Endothelial cell of umbilical vein (primary cell): ENCODE data around the gene STOM.

ENCODE experiments used
- CTCF ChIP-seq, 2 donors: IDR thresholded peaks; 1 replicate in 1 of 2; 2 replicates in 1 of 2; pipeline ENCODE4 v1.5.1; 2011; ENCODE audit warnings: low read length in 2 of 2, mild to moderate bottlenecking in 2 of 2, moderate library complexity in 2 of 2, control low read depth in 1 of 2, inconsistent platforms in 1 of 2, low read depth in 1 of 2; ENCODE audit not compliant: insufficient read depth in 1 of 2; ENCODE audit errors: extremely low read depth in 1 of 2
- EZH2 ChIP-seq: IDR thresholded peaks from 2 replicates; pipeline ENCODE4 v1.6.1; 2012; ENCODE audit warnings: borderline replicate concordance, low read depth, mild to moderate bottlenecking, moderate library complexity, low read length, inconsistent platforms; ENCODE audit not compliant: severe bottlenecking
- GATA2 ChIP-seq: IDR thresholded peaks from 2 replicates; pipeline ENCODE4 v1.7.0; 2011; ENCODE audit warnings: low read depth, mild to moderate bottlenecking, moderate library complexity, mixed read lengths, low read length; ENCODE audit not compliant: insufficient read length, insufficient read depth
- JUN ChIP-seq: IDR thresholded peaks from 2 replicates; pipeline ENCODE4 v1.6.1; 2011; ENCODE audit warnings: borderline replicate concordance, low read depth; ENCODE audit not compliant: insufficient read length, insufficient read depth
- MYC ChIP-seq: IDR thresholded peaks from one replicate; pipeline ENCODE4 v1.6.1; 2011; ENCODE audit warnings: mild to moderate bottlenecking, low read depth, low read length
- POLR2A ChIP-seq: IDR thresholded peaks from 2 replicates; pipeline ENCODE4 v1.6.1; 2012; ENCODE audit warnings: low read depth, mild to moderate bottlenecking, control low read depth, low read length
- POLR2AphosphoS5 ChIP-seq: IDR thresholded peaks from 2 replicates; pipeline ENCODE4 v1.6.1; 2012; ENCODE audit warnings: low read depth, mild to moderate bottlenecking, control low read depth, low read length, moderate library complexity; ENCODE audit not compliant: insufficient read depth

- TF ChIP-seq CTCF (IDR thresholded peaks at IDR 0.05; ENCODE audit: extremely low read depth in 1 of 2, insufficient read depth in 1 of 2, low read depth in 1 of 2, low read length in 2 of 2): no peak
- no peak for TF ChIP-seq POLR2AphosphoS5
- no peak for TF ChIP-seq JUN
- no peak for TF ChIP-seq MYC
- TF ChIP-seq GATA2: no peak
- no peak for TF ChIP-seq POLR2A
- no peak for TF ChIP-seq EZH2
These were observed 67.3 kb downstream of the STOM start for GRCh38 chr9:121302786-121303185.
